Right ventricle myocardium inferior (tissue), 1 donor: Measurements from ENCODE around the gene GPR176. TPM values are rescaled to one million over a fixed set of nuclear protein-coding genes. Genes with fewer than 3 reads are reported as not detected.
"Not testable (repeated sequence)": the region's sequence is repeated elsewhere in the genome, so short reads cannot be mapped to it uniquely, and the experiment has no call there.

Experiments
- ATAC-seq: fragments of 200-7000 bp; cut with Tn5 transposase; one replicate; pipeline ENCODE4 v1.9.1; 2020; ENCODE audit warnings: mild to moderate bottlenecking, moderate library complexity
- DNase-seq: peaks from one replicate; pipeline ENCODE4 v3.0.0; 2021; ENCODE audit errors: missing footprints
- intact Hi-C: fragments of 100-400 bp; cut with DNase I; formaldehyde crosslinking; loops from one replicate; pipeline ENCODE4 v1.11.0; 2022
- total RNA-seq: library from RNA; stranded (reverse); fragmentation: NEBNext Ultra II Directional; extraction: Animal tissue kit (Norgen Biotek cat#: 25700); gene quantifications from one replicate; pipeline ENCODE4 v1.2.1, GENCODE V29; 2021
- donor health status: DM: no; HTN: yes; CAD: no; lungs with severe emphysema.

The GPR176 gene
- total RNA-seq, 1 donor from 2014 or later: 1.8 TPM

DNA sequence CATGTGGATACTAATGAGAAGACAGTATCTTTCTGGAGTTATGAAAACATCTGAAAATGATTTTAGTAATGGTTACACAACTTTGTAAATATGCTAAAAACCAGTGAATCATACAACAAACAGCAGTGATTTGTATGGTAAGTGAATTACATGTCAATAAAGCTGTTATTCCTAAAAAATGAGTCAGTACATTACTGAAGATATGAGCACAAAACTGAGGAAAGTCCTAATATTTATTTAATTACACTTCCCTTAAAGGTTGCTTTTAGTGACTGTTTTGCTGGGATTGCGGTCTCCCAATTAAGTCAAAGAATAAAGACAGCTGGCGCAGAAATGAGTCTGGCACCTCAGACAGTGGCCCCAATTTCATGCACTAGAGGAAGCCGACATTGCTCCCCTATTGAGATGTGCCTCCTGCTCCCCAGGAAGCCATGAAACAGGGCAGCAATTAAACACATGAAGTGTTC is 86.5 kb downstream of the GPR176 start:
- DNase-seq: no peak
- intact Hi-C loops: no loop called here
- ATAC-seq: no peak

DNA sequence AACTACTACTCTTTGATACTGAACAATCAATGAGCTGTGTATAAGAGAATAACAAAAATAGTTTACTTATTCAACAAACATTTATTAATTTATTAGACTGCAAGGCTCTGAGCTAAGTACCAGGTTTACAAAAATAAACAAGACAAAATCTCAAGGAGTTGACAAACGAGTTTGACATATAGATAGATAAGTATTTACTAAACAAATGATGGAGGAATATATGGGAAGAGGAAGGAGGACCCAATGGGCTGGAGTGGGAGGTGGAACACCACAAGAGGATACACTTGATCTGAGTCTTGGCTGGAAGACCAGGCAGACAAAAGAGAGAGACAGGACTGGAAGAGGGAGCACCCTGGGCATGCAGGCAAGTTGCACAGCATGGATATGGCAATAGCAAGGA is 89.9 kb downstream of the GPR176 start:
- intact Hi-C loops: no loop called here
- no peak for DNase-seq
- ATAC-seq: no peak

DNA sequence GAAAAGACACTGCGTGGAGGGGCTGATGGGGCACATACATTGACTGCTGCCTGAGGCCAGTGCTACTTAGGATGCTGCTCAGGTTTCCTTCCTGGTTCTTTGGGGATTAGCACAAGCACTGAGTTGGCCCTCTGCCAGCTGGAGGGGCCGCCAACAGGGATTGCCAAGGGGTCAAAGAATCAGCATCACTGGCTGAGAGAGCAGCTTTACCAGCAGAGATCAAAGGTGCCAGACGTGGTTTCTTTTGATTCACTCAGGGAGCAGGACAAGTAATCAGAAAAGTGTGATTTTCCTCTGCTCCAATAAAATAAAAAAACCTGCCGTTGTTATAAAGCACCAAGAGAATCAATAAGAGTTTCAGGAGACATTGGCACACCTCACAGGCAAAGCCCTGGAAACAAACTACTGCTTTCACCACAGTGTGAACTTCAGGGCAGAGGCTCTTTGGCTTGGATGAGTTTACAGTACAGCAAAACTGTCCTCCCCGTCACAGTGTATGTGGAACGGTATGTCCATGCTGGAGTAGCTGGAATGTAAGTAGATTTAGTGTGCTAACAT is 91.6 kb downstream of the GPR176 start:
- DNase-seq (no peak), ATAC-seq (no peak)
- intact Hi-C loops: no loop called here

DNA sequence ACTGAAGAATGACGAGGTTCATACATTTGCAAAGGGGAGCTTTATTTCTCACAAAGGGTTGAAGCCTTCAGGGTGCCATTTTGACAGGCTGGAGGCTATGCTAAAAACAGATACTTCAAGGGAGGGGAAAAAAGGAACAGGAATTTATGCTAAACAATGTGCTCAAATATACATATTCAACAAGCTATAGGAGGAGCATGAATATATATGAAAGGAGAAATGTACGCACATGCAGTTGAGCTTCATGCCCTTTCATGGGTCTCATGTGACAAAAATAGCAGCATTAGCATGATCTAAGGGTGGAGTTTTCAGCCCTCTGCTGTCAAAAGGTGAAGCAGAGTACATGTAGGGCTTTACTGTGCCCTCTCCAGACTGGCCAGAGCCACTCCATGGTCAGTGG is 93.1 kb downstream of the GPR176 start:
- DNase-seq (no peak), ATAC-seq (no peak)
- intact Hi-C loops: no loop called here

DNA sequence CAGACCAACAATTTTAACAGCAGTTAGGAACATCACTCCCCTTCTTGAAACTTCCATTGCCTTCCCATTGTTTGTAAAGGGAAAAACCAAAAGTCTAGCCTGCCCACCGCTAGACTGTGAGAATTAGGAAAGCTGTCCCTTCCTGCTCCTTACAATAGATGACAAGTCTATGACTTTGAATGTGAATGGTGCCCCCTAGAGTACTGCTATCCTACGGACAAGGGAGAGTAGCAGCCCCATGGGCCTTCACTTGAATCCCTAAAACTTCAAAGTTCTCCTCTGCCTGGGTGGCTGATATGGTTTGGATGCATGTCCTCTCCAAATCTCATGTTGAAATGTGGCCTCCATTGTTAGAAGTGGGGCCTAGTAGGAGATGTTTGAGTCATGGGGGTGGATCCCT is 96.4 kb downstream of the GPR176 start:
- ATAC-seq: no peak
- intact Hi-C loops: no loop called here
- DNase-seq: no peak

DNA sequence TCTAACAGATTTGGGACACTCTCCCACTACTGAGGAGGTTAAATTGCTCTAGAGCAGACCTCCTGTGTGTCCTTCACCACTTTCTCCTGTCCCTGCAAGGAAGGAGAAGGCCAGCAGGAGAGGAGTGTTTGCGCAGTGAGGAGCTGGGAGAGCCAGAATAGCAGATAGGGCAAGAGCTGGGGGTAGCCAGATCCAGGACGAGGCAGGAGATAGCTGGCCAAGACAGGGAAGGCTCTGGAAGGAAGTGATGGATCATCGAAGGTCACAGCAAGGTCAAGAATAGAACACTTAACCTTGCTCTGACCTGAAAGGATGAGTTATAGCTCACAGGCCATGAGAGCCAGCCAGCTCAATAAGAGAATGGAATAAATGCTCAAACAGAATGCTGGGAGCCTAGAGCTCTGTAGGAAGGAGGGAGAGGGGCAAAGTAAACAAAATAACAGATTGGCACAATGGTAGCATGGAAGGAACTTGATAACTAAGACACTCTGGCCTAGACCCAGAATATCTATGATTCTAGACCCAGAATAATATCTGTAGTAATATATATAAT is 99.9 kb downstream of the GPR176 start:
- no peak for ATAC-seq
- intact Hi-C loops: no loop called here

DNA sequence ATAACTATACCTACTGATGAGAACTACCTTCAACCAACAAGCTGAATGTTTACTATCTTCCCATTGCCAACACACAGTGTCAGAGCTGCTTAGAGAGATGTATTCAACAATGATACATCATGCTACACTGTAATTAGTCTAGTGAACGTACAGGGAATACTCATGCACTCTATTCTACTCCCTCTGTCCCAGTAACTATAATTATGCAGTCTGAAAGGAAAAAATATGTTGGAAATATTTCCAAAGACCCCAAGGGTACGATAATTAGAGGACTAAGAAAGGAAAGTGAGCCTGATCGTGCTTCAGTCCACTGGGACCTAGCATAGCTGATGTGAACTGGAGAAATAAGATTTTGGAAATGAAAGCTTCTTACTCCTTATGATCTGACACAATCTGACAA is 100.5 kb downstream of the GPR176 start:
- DNase-seq (no peak), ATAC-seq (no peak)
- intact Hi-C loops: no loop called here

More for the DNA sequence above, 99.9 kb downstream of the GPR176 start:
- DNase-seq: no peak

DNA sequence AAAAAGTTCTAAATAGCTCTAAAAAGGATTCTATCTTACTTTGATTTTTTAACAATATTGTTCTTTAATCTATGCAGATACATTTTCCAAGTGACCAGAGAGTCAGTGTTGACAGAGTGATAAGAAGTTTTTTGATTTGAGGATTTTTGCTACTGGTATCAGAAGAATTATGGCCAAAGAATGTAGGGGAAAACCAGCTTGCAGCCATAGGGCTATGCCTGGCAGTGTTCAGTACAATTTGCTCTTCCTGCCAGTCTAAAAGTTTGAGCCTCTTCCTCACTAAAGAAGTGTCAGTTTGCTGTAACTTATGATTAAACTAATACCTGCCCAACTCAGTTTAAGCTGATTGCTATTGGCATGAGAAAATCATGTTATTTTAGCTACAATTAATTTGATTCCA is 102.2 kb downstream of the GPR176 start:
- intact Hi-C loops: no loop called here
- DNase-seq (no peak), ATAC-seq (no peak)

DNA sequence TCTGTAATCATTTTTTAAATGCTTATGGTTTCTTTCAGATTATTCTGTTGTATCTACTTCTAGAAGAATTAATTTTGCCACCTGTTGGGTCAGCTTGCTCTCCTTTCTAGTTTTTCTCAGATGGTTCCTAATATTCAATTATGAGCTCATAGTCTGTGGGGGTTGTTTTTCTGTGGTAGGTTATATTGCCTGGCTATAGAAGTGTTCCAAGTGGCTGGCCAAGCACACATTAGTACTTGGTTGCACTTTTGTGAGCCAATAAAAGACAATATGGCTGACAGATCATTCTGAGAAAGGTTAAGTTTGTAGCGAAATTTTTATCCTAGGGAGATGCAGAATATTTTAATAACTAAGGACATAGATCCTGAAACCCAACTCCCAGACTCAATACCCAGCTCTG is 105.6 kb downstream of the GPR176 start:
- intact Hi-C loops: no loop called here

DNA sequence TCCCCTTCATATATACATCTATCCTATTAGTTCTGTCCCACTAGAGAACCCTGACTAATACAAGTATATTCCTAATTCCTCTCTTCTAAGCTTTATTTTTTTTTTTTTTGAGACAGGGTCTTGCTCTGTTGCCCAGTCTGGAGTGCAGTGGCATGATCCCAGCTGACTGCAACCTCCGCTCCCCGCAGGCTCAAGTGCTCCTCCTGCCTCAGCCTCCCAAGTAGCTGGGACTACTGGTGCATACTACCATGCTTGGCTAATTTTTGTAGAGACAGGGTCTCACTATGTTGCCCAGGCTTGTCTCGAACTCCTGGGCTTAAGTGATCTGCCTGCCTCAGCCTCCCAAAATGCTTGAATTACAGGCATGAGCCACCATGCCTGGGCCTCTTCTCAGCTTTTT is 107.4 kb downstream of the GPR176 start:
- DNase-seq, ATAC-seq, intact Hi-C loops: not testable (repeated sequence)

More for the DNA sequence above, 105.6 kb downstream of the GPR176 start:
- DNase-seq (no peak), ATAC-seq (no peak)

DNA sequence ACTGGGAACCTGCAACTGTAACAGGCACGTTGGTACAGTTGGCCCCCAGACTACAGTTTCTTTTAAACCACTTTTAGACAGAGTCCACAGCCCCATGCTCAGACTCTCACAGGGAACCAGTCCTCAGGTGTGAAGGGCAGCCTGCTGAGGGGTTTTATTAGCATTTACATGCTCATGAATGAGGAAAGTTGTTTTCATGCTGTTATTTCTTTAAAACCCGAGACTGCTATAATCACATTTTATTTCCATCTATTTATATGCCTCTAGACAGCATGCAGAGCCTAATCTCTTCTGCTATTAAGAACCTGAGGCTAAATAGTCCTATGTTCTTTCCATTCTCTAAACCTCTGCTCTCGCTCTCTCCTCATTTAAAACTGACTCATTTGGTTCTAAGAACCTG is 111.2 kb downstream of the GPR176 start:
- ATAC-seq: no peak
- intact Hi-C loops: no loop called here
- DNase-seq: no peak

DNA sequence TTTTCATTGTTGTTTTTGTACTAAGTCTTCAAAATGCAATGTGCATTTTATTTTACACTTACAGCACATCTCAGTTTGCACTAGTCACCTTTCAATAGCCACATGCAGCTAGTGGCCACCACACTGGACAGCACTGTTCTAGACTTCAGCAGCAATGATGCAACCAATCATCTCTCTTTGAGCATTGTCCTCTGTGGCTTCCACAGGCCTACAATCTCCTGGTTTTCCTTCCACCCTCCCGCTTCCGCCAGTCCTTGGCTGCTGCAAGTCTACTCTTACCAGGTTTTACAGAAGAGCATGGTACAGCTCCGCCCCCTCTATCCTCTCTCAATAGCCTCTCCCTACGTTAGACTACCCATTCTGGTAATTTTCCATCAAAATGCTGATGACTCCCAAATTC is 112.3 kb downstream of the GPR176 start:
- DNase-seq: no peak
- intact Hi-C loops: no loop called here
- no peak for ATAC-seq

DNA sequence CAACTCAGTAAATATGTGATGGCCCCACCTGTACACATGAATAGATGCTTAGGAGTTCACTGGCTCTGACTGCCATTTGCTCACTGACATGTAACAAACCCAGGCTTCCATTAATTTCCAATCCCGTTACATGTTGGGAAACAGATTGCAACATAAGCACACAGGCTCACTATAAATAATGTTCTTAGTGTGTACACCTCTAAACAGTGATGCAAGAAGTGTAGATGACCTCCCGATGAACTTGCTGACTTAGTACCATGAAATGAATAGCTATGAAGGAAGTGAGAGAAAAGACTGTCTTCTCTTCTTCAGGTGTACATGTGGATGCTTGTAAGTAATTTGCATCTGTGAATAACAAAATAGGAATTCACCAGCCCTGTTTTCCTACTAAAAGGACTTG is 116.0 kb downstream of the GPR176 start:
- ATAC-seq (no peak), DNase-seq (no peak)
- intact Hi-C loops: no loop called here

DNA sequence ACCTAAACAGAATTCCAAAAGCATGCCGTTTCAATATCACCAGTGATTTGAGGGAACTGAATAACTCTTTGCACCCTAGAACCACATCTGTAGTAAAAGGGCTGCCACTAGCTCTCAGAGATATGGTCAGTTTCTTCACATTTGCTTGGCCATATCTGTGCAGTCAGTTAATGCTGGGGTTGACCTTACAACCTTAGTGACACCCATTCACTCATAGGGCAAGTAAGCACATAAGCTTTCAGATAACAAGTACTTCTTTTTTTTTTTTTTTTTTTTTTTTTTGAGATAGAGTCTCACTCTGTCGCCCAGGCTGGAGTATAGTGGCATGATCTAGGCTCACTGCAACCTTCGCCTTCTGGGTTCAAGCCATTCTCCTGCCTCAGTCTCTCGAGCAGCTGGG is 117.0 kb downstream of the GPR176 start:
- DNase-seq (no peak), ATAC-seq (no peak)
- intact Hi-C loops: no loop called here

DNA sequence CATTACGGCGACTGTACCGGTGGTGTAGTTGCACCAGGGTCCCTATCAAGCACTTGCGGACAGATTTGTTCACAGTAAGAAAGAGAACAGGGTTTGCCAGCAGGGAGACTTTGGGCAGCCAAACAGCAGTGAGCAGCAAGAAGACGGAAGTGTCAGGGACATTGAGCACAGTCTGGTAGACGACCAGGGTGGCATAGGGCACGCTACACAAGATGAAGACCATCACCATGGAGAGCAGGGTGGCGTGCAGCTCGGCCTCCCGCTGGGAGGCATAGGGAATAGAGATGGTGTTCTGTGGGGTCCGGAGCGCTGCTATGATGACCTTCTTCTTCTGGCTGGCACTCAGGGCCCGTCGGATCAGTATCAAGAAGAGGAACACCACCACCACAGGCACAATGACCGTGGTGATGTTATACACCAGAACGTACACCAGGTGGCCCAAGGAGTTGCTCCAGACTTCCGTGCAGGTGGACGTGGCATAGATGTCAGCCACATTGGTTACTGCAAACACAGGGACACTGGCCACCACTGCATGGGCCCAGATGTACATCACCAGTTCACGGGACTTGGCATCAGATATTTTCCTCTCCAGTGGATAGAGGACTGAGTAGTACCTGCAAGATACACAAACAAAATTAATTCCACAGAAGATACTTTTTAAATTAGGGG is 118.3 kb downstream of the GPR176 start:
- DNase-seq: no peak
- no peak for ATAC-seq
- intact Hi-C loops: no loop called here

DNA sequence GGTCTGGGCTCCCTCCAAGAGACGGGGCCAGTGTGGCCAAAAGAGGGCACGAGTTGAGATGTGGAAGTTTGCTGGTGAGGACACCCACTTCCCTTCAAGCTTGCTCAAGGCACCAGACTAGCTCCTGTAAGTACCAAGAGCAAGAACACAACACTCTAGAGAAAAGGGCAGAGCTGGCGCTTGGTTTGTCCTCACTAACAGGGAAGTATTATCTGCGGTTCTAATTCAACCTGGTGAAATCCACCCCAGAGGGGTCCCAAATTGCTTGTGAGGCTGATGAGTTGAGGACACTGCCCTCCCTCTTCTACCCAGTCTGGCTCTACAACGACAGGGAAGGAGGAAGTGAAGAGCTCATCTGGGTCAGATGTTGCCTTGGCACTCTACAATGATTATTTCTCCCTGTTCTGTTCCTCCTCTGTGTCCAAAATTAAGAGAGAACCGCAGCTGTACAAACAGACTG is 120.5 kb downstream of the GPR176 start:
- intact Hi-C loops: no loop called here
- ATAC-seq (peak; percentile 42), DNase-seq (no peak)

DNA sequence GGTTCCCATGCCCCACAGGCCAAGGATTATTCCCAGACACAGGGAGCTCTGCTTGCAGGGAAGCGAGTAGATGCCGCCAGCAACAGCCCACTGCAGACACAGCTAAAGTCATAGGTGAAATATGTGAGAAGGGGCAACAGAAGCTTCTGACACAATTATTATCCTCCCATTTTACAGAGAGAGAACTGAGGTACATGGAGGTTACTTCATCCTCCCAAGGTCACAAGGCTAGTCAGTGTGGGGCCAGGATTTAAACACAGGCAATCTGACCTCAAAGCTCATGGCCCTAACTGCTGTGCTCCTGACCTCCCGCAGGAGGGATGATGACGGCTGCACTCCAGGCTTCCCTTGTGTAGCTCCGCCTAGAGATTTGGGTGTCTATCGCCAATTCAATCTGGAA is 121.7 kb downstream of the GPR176 start:
- intact Hi-C loops: no loop called here
- DNase-seq: no peak

DNA sequence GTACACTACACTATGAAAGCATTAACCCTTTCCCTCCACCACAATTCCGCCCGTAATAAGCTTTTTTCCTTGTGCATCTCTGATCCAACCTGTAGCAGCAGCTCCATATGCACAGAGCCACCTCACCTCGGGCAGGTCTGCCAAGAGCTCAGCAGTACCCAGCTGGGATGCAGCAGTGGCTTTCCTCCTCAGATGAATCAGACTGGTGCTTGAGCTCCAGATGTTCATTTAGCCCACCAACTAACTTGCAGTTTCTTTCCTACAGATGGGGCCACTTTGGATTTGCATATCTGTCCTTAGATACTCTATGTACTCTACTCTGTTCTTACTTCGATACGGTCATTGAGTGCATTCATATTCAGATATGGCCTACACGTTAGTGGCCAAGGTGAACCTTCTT is 122.7 kb downstream of the GPR176 start:
- intact Hi-C loops: no loop called here
- no peak for ATAC-seq

More for the DNA sequence above, 121.7 kb downstream of the GPR176 start:
- no peak for ATAC-seq

DNA sequence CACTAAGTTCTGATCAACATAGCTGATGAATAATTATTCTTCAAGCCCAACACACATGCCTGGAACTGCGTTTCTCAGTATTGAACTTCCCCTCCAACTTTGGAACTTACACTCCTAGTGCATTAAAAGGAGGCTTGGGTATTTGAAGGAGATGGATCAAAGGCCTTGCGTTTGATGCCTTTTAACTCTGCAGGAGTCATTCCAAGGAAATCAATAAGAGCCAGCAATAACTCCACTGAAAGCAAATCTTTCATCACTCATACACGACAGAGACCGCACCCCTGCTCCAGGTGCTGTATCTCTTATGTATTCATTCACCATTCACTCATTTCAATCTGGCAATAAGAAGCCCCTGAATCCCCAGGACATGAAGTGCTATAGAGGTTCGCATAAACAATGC is 123.5 kb downstream of the GPR176 start:
- no peak for DNase-seq
- intact Hi-C loops: no loop called here
- no peak for ATAC-seq

More for the DNA sequence above, 122.7 kb downstream of the GPR176 start:
- no peak for DNase-seq

DNA sequence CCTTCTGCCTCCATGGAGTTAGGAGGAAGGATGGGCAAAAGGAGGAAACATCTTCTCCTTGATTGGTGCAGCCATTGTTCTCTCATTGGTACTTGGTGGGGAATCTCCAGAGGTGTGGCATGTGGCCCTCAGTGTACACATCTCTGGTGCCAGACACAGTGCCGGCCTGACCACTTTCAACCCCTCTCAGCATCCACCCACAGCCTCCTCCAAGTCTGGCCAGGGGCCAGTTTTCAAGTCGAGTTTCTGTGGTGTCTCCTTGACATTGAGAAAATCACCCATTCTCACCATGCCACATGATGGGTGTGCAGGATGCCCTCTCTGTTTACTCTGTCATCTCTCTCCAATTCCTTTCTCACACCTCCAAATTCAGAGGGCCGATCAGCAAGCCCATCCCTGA is 124.6 kb downstream of the GPR176 start:
- ATAC-seq (no peak), DNase-seq (no peak)
- intact Hi-C loops: no loop called here
